Measurements from ENCODE around the gene HOMER2. TPM values are rescaled to one million over a fixed set of nuclear protein-coding genes. Genes with fewer than 3 reads are reported as not detected.
"Not testable (repeated sequence)": the region's sequence is repeated elsewhere in the genome, so short reads cannot be mapped to it uniquely, and the experiment has no call there.

Gene HOMER2
- total and polyA plus RNA-seq, 2 of the 13 experiments (the other 11 are each of a cell fraction or from before 2014, with no cell fraction given) = 12.9 to 14.1 TPM

DNA sequence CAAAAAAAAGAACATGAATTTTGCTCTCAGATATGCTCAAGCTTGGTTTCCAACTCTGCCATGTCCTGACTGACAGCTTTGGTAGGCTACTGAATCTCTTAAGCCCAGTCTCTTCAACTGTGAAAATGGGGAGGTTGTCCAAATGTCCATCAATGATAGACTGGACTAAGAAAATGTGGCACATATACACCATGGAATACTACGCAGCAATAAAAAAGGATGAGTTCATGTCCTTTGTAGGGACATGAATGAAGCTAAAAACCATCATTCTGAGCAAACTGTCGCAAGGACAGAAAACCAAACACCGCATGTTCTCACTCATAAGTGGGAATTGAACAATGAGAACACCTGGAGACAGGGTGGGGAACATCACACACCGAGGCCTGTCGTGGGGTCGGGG is 12.8 kb downstream of the HOMER2 start:
- H3K4me3 ChIP-seq (replicated peaks in 1 of 3; ENCODE audit: insufficient read depth in 1 of 3, low read depth in 2 of 3, low read length in 3 of 3); H3K27me3 ChIP-seq (ENCODE audit: control insufficient read depth in 1 of 2, insufficient read depth in 2 of 2, low read length in 2 of 2); CTCF ChIA-PET (ENCODE audit: low intra/inter-chr PET ratio, low total read pairs); H3K27ac ChIP-seq (ENCODE audit: extremely low read length, insufficient read depth, low read length); H3K4me2 ChIP-seq (ENCODE audit: low read depth, low read length); H2AFZ ChIP-seq (ENCODE audit: low read length); H4K20me1 ChIP-seq (ENCODE audit: insufficient read depth, low read length); H3K36me3 ChIP-seq (replicated peaks in 1 of 2; ENCODE audit: control insufficient read depth in 1 of 2, insufficient read depth in 2 of 2, low read length in 2 of 2); H3K9me3 ChIP-seq (ENCODE audit: low read length); in situ Hi-C loops (cut with HindIII; ENCODE audit: extremely low pct_ligation_motif_present, low pct_unique_long_range_greater_than_20kb); intact Hi-C loops (cut with micrococcal nuclease; ENCODE audit: unreplicated experiment); DNase-seq (ENCODE audit: low spot score); ATAC-seq; BruUV-seq (replicated peaks); H3K9ac ChIP-seq (ENCODE audit: insufficient read depth, low read depth, low read length); H3K79me2 ChIP-seq (ENCODE audit: insufficient read depth, low read length); FAIRE-seq; POLR2A ChIA-PET: not testable (repeated sequence)
- WGBS (ENCODE audit: low lambda C conversion rate) = 84% methylated on average over 6 of the region's 6 CpGs
- peaks cover 20% of the 10 kb centered on the region for H3K4me1 ChIP-seq (ENCODE audit: insufficient read depth, low read length)

DNA sequence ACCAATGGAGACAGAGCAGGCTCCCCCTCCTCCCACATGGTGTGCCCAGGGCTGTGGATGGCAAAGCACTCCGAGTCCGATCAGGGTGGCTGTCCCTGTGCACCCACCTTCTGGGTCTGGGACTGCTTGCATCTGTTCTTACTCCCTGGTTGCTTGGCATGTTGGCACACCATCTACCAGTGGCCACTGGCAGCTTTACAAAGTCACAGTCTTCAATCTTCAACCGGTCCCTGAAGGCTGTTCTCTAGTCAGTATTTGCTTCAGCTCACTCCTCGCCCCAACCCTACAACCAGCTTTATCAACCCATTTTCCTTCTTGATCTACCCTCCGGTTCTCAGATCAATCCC is 14.8 kb downstream of the HOMER2 start:
- WGBS (ENCODE audit: low lambda C conversion rate) = 93% methylated on average over 3 of the region's 5 CpGs
- Histone ChIP-seq H3K36me3 (replicated peaks in 1 of 2; ENCODE audit: control insufficient read depth in 1 of 2, insufficient read depth in 2 of 2, low read length in 2 of 2) (no peaks in the 10 kb centered on the region), H3K4me3 (replicated peaks in 1 of 3; ENCODE audit: insufficient read depth in 1 of 3, low read depth in 2 of 3, low read length in 3 of 3) (no peak overlapping the region), H3K9me3 (ENCODE audit: low read length) (no peaks in the 10 kb centered on the region), H3K79me2 (ENCODE audit: insufficient read depth, low read length) (no peaks in the 10 kb centered on the region), H3K9ac (ENCODE audit: insufficient read depth, low read depth, low read length) (no peak overlapping the region), H2AFZ (ENCODE audit: low read length) (no peak overlapping the region), H3K4me1 (ENCODE audit: insufficient read depth, low read length) (peaks cover 19% of the 10 kb centered on the region), H3K27ac (ENCODE audit: extremely low read length, insufficient read depth, low read length) (no peak overlapping the region), H3K27me3 (ENCODE audit: control insufficient read depth in 1 of 2, insufficient read depth in 2 of 2, low read length in 2 of 2) (no peaks in the 10 kb centered on the region), H4K20me1 (ENCODE audit: insufficient read depth, low read length) (no peaks in the 10 kb centered on the region; the same call in none of the 2 replicates), H3K4me2 (ENCODE audit: low read depth, low read length) (no peak overlapping the region)
- ChIA-PET CTCF (ENCODE audit: low intra/inter-chr PET ratio, low total read pairs) (no interaction called here), POLR2A (no interaction called here)
- in situ Hi-C loops (cut with HindIII; ENCODE audit: extremely low pct_ligation_motif_present, low pct_unique_long_range_greater_than_20kb) (no loop called here), intact Hi-C loops (cut with micrococcal nuclease; ENCODE audit: unreplicated experiment) (no loop called here)
- FAIRE-seq = no peak
- TF ChIP-seq TMF1 (CRISPR knock-in tag; IDR thresholded peaks at IDR 0.05; ENCODE audit: low read depth) = no peak
- TF ChIP-seq, protein P1, sequence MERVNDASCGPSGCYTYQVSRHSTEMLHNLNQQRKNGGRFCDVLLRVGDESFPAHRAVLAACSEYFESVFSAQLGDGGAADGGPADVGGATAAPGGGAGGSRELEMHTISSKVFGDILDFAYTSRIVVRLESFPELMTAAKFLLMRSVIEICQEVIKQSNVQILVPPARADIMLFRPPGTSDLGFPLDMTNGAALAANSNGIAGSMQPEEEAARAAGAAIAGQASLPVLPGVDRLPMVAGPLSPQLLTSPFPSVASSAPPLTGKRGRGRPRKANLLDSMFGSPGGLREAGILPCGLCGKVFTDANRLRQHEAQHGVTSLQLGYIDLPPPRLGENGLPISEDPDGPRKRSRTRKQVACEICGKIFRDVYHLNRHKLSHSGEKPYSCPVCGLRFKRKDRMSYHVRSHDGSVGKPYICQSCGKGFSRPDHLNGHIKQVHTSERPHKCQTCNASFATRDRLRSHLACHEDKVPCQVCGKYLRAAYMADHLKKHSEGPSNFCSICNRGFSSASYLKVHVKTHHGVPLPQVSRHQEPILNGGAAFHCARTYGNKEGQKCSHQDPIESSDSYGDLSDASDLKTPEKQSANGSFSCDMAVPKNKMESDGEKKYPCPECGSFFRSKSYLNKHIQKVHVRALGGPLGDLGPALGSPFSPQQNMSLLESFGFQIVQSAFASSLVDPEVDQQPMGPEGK (CRISPR knock-in tag; IDR thresholded peaks at IDR 0.05) = no peak
- no peak for TF ChIP-seq PHF20 (CRISPR knock-in tag; IDR thresholded peaks at IDR 0.05)
- TF ChIP-seq SMAD1 (CRISPR knock-in tag; IDR thresholded peaks at IDR 0.05; ENCODE audit: borderline replicate concordance, low read depth) = no peak
- TF ChIP-seq, protein P2, sequence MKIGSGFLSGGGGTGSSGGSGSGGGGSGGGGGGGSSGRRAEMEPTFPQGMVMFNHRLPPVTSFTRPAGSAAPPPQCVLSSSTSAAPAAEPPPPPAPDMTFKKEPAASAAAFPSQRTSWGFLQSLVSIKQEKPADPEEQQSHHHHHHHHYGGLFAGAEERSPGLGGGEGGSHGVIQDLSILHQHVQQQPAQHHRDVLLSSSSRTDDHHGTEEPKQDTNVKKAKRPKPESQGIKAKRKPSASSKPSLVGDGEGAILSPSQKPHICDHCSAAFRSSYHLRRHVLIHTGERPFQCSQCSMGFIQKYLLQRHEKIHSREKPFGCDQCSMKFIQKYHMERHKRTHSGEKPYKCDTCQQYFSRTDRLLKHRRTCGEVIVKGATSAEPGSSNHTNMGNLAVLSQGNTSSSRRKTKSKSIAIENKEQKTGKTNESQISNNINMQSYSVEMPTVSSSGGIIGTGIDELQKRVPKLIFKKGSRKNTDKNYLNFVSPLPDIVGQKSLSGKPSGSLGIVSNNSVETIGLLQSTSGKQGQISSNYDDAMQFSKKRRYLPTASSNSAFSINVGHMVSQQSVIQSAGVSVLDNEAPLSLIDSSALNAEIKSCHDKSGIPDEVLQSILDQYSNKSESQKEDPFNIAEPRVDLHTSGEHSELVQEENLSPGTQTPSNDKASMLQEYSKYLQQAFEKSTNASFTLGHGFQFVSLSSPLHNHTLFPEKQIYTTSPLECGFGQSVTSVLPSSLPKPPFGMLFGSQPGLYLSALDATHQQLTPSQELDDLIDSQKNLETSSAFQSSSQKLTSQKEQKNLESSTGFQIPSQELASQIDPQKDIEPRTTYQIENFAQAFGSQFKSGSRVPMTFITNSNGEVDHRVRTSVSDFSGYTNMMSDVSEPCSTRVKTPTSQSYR (CRISPR knock-in tag; IDR thresholded peaks at IDR 0.05; ENCODE audit: borderline replicate concordance) = no peak
- no peak for TF ChIP-seq ZFYVE20 (CRISPR knock-in tag; IDR thresholded peaks at IDR 0.05; ENCODE audit: borderline replicate concordance, low read depth)
- DNase-seq (ENCODE audit: low spot score) = no peak
- no peak for ATAC-seq
- BruUV-seq (replicated peaks) = no TSS peak
